GM12801 (cell line): ENCODE data around the gene KRT85.

Experiments used
- TF ChIP-seq, protein P1 (sequence below): IDR thresholded peaks from one replicate; pipeline ENCODE4 v1.5.1; 2011; ENCODE audit warnings: control low read depth; ENCODE audit not compliant: insufficient read length; ENCODE audit errors: extremely low read depth

KRT85 gene

DNA sequence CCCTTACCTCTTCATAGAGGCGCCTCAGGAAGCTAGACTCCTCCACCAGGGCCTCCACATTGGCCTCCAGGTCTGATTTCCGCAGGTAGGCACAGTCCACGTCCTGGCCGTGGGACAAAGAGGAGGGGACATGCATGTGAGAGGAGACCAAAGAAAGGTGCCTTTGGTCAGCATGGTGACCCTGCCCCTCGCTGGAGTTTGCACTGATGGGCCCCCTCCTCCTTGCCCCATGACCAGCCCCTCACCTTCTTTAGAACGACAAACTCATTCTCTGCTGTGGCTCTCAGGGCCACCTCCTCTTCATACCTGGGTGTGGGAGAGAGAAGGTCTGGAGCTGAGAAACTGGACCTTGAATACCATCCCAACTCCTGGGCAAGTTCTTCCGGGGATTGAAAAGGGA is 3.2 kb downstream of the KRT85 start:
- TF ChIP-seq, protein P1, sequence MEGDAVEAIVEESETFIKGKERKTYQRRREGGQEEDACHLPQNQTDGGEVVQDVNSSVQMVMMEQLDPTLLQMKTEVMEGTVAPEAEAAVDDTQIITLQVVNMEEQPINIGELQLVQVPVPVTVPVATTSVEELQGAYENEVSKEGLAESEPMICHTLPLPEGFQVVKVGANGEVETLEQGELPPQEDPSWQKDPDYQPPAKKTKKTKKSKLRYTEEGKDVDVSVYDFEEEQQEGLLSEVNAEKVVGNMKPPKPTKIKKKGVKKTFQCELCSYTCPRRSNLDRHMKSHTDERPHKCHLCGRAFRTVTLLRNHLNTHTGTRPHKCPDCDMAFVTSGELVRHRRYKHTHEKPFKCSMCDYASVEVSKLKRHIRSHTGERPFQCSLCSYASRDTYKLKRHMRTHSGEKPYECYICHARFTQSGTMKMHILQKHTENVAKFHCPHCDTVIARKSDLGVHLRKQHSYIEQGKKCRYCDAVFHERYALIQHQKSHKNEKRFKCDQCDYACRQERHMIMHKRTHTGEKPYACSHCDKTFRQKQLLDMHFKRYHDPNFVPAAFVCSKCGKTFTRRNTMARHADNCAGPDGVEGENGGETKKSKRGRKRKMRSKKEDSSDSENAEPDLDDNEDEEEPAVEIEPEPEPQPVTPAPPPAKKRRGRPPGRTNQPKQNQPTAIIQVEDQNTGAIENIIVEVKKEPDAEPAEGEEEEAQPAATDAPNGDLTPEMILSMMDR, result no peak

DNA sequence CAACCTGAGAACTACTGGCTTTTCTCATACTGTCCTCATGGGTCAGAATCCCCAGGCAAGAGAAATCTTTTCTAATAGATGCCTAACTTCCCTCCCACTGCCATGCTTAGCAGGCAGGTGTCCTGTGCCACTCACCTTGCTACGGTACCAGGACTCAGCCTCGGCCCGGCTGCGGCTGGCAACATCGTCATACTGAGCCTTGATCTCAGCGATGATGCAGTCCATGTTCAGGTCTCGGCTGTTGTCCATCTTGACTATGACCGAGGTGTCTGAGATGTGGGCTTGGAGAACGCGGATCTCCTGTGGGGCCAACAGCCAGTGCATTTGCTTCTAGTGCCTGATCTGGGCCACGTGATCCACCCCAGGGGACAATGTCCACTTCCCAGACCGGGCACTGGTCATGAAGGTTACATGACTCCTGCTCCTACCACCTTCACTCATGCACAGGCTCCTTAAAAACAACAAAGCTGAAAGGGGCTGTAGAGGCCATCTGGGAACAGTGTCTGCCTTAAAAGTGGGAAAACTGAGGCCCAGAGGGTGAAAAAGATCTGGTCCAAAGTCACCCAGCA is 4.1 kb downstream of the KRT85 start:
- TF ChIP-seq, protein P1, result no peak

DNA sequence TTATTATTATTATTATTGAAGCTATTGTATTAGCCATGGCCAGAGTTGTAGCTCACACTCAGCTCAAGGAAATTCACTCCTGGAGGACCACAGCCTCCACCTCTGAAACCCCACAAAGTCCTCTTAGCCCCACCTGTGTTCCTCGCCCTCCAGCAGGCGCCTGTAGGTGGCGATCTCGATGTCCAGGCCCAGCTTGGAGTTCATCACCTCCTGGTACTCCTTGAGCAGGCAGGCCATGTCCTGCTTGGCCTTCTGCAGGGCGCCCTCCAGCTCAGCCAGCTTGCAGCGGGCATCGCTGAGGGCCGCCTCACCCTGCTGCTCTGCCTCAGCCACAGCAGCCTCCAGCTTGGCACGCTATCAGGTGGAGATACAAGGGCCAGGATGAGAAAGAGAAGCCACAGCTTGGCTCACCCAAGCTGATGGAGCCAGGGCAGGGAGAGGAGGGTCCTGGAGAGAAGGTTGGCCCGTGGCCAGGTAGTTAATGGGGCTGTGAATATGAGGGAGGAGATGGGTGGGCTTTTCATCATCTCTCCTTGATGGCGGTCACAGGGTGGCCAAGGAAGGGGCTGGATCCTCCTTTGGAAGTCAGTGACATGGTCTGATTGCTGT is 5.1 kb downstream of the KRT85 start:
- TF ChIP-seq, protein P1, result no peak

DNA sequence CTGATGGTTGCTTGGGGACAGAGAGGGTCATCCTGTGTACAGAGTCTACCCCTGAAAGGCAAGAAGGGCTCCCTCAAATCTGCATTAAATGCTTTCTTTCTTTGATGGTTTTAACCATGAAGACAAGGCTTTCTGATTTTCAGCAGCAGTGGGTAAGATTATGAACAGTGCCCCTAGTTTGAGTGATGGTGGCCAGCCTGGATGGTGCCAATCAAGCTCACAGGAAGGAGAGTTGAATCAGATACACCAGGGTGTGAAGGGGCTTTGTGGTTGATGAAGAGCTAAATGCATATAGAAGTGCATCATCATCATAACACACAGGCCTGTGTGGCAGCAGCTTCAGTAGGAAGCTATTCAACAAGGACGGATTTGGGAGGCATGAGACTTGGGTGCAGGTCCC is 5.7 kb downstream of the KRT85 start:
- TF ChIP-seq, protein P1, result no peak

DNA sequence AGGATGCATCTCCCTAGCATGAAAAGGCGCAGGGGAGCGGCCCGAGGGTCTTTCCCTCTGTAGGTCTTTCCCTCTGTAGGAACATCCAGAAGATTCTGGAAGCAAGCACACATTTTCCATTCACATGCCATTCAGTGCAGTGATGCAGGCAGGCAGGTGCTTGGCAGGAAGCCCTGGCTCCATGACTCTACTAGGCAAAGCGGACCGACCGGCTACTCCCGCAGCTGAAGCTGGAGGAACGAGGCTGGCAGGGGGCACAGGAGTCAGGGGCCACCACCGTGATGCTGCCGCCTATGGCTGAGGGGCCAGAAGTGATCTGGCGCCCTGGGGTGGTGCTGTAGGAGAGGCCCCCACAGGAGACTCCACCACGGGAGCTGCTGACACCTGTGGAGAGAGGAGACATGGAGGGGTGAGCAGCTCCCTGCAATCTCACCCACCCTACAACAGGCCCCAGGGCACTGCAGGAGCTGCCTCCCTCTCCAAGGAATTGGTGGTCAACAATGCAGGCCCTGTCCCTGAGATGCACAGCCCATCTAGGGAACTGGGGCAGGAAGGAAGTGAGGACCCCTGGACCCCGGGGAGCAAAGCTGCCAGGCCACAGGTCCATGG is 6.5 kb downstream of the KRT85 start:
- TF ChIP-seq, protein P1, result no peak

DNA sequence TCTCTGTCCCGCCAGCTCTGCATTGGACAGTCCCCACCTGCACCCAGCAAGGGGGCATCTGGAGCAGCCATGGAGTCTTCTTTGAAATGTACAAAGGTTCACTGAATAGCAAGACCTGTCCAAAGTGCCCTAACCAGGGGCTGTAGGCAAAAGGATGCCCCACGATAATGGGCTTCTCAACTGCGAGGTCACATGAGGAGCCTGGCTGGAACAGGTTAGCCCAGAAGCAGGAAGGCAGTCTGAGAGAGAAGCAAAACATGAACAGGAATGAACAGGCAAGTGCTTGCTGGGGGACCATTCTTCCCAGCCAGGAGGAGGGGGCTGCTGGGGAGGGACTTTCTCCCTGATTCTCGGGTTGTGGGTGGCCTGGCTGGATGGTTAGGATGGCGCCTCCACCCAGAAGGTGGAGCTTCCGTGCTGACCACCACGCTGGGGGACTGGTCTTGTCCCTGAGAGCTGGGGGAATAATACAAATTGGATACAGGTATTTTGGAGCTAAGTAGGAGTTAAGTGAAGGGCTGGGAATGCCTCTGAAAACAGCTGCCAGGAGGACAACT is 7.1 kb downstream of the KRT85 start:
- TF ChIP-seq, protein P1, result no peak

DNA sequence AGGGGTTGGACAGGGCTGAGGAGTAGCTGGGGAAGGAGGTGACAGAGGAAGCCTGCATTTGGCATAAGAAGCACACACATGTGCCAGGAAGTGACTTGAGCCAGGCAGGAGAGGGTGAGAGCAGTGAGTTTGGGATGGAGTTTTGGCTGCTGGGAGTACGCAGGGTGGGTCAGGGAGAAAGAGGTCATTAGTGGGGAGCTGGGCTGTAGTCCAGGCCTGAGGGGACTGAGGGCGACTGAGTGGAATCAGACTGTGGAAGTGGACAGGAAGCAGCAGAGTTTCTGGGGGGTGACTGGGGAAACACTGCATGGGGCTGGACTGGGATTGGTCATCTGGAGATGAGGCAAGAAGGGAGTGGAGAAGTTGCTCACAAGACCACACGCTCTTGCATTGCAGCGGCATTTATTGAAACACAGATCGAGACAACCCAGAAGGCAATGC is 7.6 kb downstream of the KRT85 start:
- TF ChIP-seq, protein P1, result no peak
